Mesenchymal stem cell (in vitro differentiated cells and primary cell): ENCODE measurements around the gene SPRTN.

ENCODE experiments used
- DNase-seq: peaks from one replicate; pipeline ENCODE4 v3.0.0-alpha.2; 2013
- H2AFZ ChIP-seq: one replicate; pipeline ENCODE4 v1.6.1; 2013; ENCODE audit warnings: low read depth, mild to moderate bottlenecking, control low read depth, inconsistent platforms, low read length, moderate library complexity
- H2AK5ac ChIP-seq: 2 replicates; pipeline ENCODE4 v1.6.1; 2013; ENCODE audit warnings: low read length, moderate library complexity, mild to moderate bottlenecking, inconsistent platforms; ENCODE audit not compliant: severe bottlenecking
- H2BK120ac ChIP-seq: one replicate; pipeline ENCODE4 v1.6.1; 2013; ENCODE audit warnings: low read depth, mild to moderate bottlenecking, inconsistent platforms, low read length, moderate library complexity
- H2BK12ac ChIP-seq, 2 experiments: one replicate each; pipeline ENCODE4 v1.6.1; 2013; ENCODE audit warnings: inconsistent platforms in 2 of 2, low read length in 2 of 2, mild to moderate bottlenecking in 2 of 2, moderate library complexity in 2 of 2, control low read depth in 1 of 2
- H2BK15ac ChIP-seq: one replicate; pipeline ENCODE4 v1.6.1; 2013; ENCODE audit warnings: mild to moderate bottlenecking, low read depth, inconsistent platforms; ENCODE audit not compliant: poor library complexity, severe bottlenecking
- H2BK5ac ChIP-seq: 2 replicates; pipeline ENCODE4 v1.6.1; 2013; ENCODE audit warnings: low read depth, mild to moderate bottlenecking, low read length, control low read depth, inconsistent platforms; ENCODE audit not compliant: poor library complexity, severe bottlenecking
- H3K14ac ChIP-seq, 2 experiments: one replicate each; pipeline ENCODE4 v1.6.1; 2013; ENCODE audit warnings: inconsistent platforms in 2 of 2, low read length in 2 of 2, control low read depth in 1 of 2, mild to moderate bottlenecking in 1 of 2, moderate library complexity in 1 of 2
- H3K18ac ChIP-seq, 2 experiments: one replicate each; pipeline ENCODE4 v1.6.1; 2013; ENCODE audit warnings: inconsistent platforms in 2 of 2, low read length in 2 of 2, control low read depth in 1 of 2, low read depth in 1 of 2, mild to moderate bottlenecking in 1 of 2
- H3K23ac ChIP-seq, 2 experiments: one replicate each; pipeline ENCODE4 v1.6.1; 2013; ENCODE audit warnings: inconsistent platforms in 2 of 2, low read length in 2 of 2, mild to moderate bottlenecking in 2 of 2, moderate library complexity in 2 of 2, control low read depth in 1 of 2
- H3K27ac ChIP-seq: 2 replicates; pipeline ENCODE4 v1.5.1; 2013; ENCODE audit warnings: mild to moderate bottlenecking, moderate library complexity, low read length, control low read depth, inconsistent platforms; ENCODE audit not compliant: poor library complexity, severe bottlenecking
- H3K27me3 ChIP-seq, 2 experiments: 2 replicates each; pipeline versions ENCODE4 v1.6.1 to v1.7.0; 2013; ENCODE audit warnings: low read length in 2 of 2, mild to moderate bottlenecking in 2 of 2, moderate library complexity in 2 of 2, control low read depth in 1 of 2, inconsistent platforms in 1 of 2; ENCODE audit not compliant: control insufficient read depth in 1 of 2, insufficient read depth in 1 of 2
- H3K36me3 ChIP-seq, 2 experiments: 2 replicates each; pipeline versions ENCODE4 v1.6.1 to v1.7.0; 2013; ENCODE audit warnings: low read length in 2 of 2, control low read depth in 1 of 2, inconsistent platforms in 1 of 2, low read depth in 1 of 2, mild to moderate bottlenecking in 1 of 2; ENCODE audit not compliant: insufficient read depth in 2 of 2, control insufficient read depth in 1 of 2
- H3K4ac ChIP-seq, 2 experiments: one replicate each; pipeline ENCODE4 v1.6.1; 2013; ENCODE audit warnings: inconsistent platforms in 2 of 2, low read length in 2 of 2, mild to moderate bottlenecking in 2 of 2, moderate library complexity in 2 of 2, control low read depth in 1 of 2, low read depth in 1 of 2
- H3K4me1 ChIP-seq: 2 replicates; pipeline ENCODE4 v1.6.1; 2013; ENCODE audit warnings: low read depth, low read length, control low read depth; ENCODE audit not compliant: control insufficient read depth, insufficient read depth
- H3K4me2 ChIP-seq: 2 replicates; pipeline ENCODE4 v1.6.1; 2013; ENCODE audit warnings: low read length, mild to moderate bottlenecking, inconsistent platforms; ENCODE audit not compliant: poor library complexity, severe bottlenecking
- H3K4me3 ChIP-seq, 2 experiments: 2 replicates each; pipeline versions ENCODE4 v1.5.1 to v1.7.0; 2013; ENCODE audit warnings: low read length in 2 of 2, mild to moderate bottlenecking in 2 of 2, control low read depth in 1 of 2, low read depth in 1 of 2; ENCODE audit not compliant: insufficient read depth in 1 of 2
- H3K79me1 ChIP-seq: replicated peaks from 2 replicates; pipeline ENCODE4 v1.6.1; 2013; ENCODE audit warnings: mild to moderate bottlenecking, control low read depth, low read length, inconsistent platforms; ENCODE audit not compliant: poor library complexity, severe bottlenecking
- H3K9ac ChIP-seq: 2 replicates; pipeline ENCODE4 v1.7.0; 2013; ENCODE audit warnings: mild to moderate bottlenecking, low read length, moderate library complexity
- H3K9me3 ChIP-seq: 2 replicates; pipeline ENCODE4 v1.7.0; 2013; ENCODE audit warnings: mild to moderate bottlenecking, low read length; ENCODE audit not compliant: control insufficient read depth
- H4K8ac ChIP-seq: one replicate; pipeline ENCODE4 v1.6.1; 2013; ENCODE audit warnings: inconsistent platforms, mild to moderate bottlenecking, low read length, moderate library complexity
- H4K91ac ChIP-seq: one replicate; pipeline ENCODE4 v1.6.1; 2013; ENCODE audit warnings: mild to moderate bottlenecking, low read length, inconsistent platforms
- WGBS: methylation state at CpG from one replicate; pipeline ENCODE4 v1.1.7; 2013; ENCODE audit warnings: mixed read lengths; 5-methylcytosine and 5-hydroxymethylcytosine counted together

The SPRTN gene

DNA sequence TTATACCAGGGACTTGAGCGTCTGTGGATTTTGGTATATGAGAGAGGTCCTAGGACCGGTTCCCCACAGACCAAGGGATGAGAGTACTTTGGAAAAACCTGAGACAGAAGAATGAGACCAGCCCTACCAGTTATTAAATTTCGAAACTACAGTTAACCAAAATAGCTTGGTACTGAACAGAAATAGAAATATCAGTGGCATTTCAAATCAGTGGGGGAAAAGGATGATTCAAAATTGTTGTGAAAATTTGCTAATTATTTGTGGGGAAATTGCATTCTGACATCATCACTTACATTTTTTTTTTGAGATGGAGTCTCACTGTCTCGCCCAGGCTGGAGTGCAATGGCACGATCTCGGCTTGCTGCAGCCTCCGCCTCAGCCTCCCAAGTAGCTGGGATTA lies 8.6 kb upstream of the SPRTN start:
- H4K8ac ChIP-seq, result no peak overlapping the region
- no peak overlapping the region for H2BK12ac ChIP-seq
- no peak overlapping the region for H2BK5ac ChIP-seq
- H3K27me3 ChIP-seq, result no peaks in the 10 kb centered on the region
- H3K9ac ChIP-seq, result no peak overlapping the region
- H2BK120ac ChIP-seq, result no peak overlapping the region
- H4K91ac ChIP-seq, result no peak overlapping the region
- no peak overlapping the region for H3K18ac ChIP-seq
- H3K4ac ChIP-seq, result no peak overlapping the region
- no peak overlapping the region for H3K14ac ChIP-seq
- H3K36me3 ChIP-seq, result peaks cover 0 to 29% of the 10 kb centered on the region in 2 experiments
- no peak overlapping the region for H2AFZ ChIP-seq
- H3K79me1 ChIP-seq, result peaks cover 6% of the 10 kb centered on the region
- H3K4me1 ChIP-seq, result no peaks in the 10 kb centered on the region
- no peaks in the 10 kb centered on the region for H3K9me3 ChIP-seq
- H3K23ac ChIP-seq, result no peak overlapping the region
- no peak overlapping the region for H3K4me2 ChIP-seq
- no peak overlapping the region for H2BK15ac ChIP-seq
- H3K4me3 ChIP-seq, result no peak overlapping the region
- H2AK5ac ChIP-seq, result no peak overlapping the region
- H3K27ac ChIP-seq, result no peak overlapping the region
- DNase-seq, result no peak
- 100% methylated on average over 6 of the region's 7 CpGs for whole genome bisulfite sequencing

DNA sequence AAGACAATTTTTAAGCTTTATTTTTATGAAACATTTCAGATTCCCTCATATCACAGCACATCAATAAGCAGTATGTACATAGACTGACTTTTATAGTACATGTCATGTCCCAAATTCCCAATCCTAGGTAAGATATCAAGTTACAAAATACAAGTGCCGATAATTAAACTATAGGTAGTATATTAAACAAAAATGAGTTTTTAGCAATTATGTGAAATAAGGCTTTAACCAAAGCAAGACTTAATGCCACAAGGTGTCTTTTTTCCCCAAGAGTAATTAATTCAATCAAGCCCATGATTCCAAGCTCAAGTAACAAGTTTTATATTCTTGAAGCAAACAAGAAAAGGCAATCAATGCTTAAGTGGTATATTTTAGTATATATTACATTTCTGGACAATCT lies 5.3 kb upstream of the SPRTN start:
- Histone ChIP-seq H3K4me2 (no peak overlapping the region), H2AK5ac (no peak overlapping the region), H4K91ac (no peak overlapping the region), H2BK12ac (no peak overlapping the region), H3K4ac (no peak overlapping the region), H3K23ac (no peak overlapping the region), H2AFZ (no peak overlapping the region), H3K27me3 (no peaks in the 10 kb centered on the region), H3K18ac (no peak overlapping the region), H3K4me3 (peak overlapping the region in 1 of 2 experiments; percentile 99), H3K9ac (peak overlapping the region; percentile 96), H2BK120ac (no peak overlapping the region), H3K9me3 (no peaks in the 10 kb centered on the region), H2BK15ac (no peak overlapping the region), H4K8ac (no peak overlapping the region), H2BK5ac (no peak overlapping the region), H3K4me1 (peaks cover 13% of the 10 kb centered on the region), H3K14ac (no peak overlapping the region), H3K79me1 (peaks cover 6% of the 10 kb centered on the region), H3K27ac (no peak overlapping the region), H3K36me3 (peaks cover 0 to 42% of the 10 kb centered on the region in 2 experiments)
- WGBS, result no CpG with 5 or more reads among the region's 1 CpG
- DNase-seq, result no peak

DNA sequence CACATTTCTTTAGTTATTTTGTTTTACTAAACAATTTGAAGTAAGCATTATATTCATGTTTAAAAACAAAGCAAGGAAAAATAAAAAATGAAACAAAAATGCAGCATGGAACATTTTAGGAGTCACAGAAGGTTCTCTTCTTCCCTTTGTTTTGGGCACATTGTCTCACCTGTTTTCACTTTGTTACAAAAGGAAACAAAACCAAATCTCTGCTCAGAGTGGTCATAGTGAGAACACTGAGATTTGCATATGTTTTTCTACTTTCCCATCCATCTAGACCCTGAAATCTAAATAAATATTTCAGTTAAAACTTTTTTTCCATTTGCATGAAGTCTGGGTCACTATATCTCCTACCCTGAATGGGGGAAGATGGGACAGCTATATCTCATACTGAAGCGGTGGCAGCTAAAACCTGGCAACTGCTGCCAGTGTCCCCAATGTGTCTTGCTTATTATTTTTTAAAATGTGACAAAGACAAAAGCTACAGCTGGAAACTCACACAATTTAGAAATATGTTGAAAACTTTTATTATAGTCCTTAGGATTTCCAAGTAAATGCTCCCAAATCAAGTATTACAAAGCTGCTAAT lies 3.9 kb upstream of the SPRTN start:
- Histone ChIP-seq H2BK12ac (no peak overlapping the region), H3K18ac (no peak overlapping the region), H3K9me3 (no peaks in the 10 kb centered on the region), H3K4me1 (peaks cover 14% of the 10 kb centered on the region), H3K36me3 (peaks cover 0 to 42% of the 10 kb centered on the region in 2 experiments), H3K27me3 (no peaks in the 10 kb centered on the region), H4K8ac (no peak overlapping the region), H3K9ac (peak overlapping the region; percentile 96), H3K4ac (no peak overlapping the region), H4K91ac (no peak overlapping the region), H2AFZ (no peak overlapping the region), H3K23ac (no peak overlapping the region), H2AK5ac (no peak overlapping the region), H3K4me2 (peak overlapping the region; percentile 71), H2BK15ac (no peak overlapping the region), H2BK5ac (no peak overlapping the region), H3K79me1 (peaks cover 6% of the 10 kb centered on the region), H3K4me3 (peak overlapping the region in 1 of 2 experiments; percentile 99), H2BK120ac (no peak overlapping the region), H3K27ac (no peak overlapping the region), H3K14ac (no peak overlapping the region)
- no peak for DNase-seq
- 80% methylated on average over 1 of the region's 1 CpG for WGBS

DNA sequence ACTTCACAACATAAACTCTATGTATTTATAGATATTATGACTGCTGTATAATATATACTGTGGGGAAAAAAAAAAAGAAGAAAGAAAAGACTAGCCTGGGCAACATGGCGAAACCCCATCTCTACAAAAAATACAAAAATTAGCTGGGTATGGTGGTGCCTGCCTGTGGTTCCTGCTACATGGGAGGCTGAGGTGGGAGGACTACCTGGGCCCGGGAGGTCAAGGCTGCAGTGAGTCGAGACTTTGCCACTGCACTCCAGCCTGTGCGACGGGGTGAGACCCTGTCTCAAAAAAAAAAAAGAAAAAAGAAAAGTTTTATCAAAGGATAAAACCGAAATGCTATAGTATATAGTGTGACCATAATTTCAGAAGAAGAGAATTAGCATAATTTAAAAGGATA lies 3.1 kb upstream of the SPRTN start:
- Histone ChIP-seq H3K27ac (no peak overlapping the region), H3K27me3 (no peaks in the 10 kb centered on the region), H4K91ac (no peak overlapping the region), H2BK12ac (no peak overlapping the region), H3K23ac (no peak overlapping the region), H3K36me3 (peaks cover 0 to 42% of the 10 kb centered on the region in 2 experiments), H4K8ac (no peak overlapping the region), H3K18ac (no peak overlapping the region), H3K14ac (no peak overlapping the region), H2BK120ac (no peak overlapping the region), H2BK5ac (no peak overlapping the region), H3K4me2 (peak overlapping the region; percentile 48), H3K79me1 (peaks cover 6% of the 10 kb centered on the region), H3K4me3 (peak overlapping the region; percentile 35 to 99), H3K4ac (no peak overlapping the region), H2AK5ac (no peak overlapping the region), H3K4me1 (peaks cover 16% of the 10 kb centered on the region), H2AFZ (no peak overlapping the region), H2BK15ac (no peak overlapping the region), H3K9me3 (no peaks in the 10 kb centered on the region), H3K9ac (peak overlapping the region; percentile 96)
- WGBS, result 98% methylated on average over 2 of the region's 6 CpGs
- DNase-seq, result no peak
